ENCODE data around the gene FBXO24. TPM values are rescaled to one million over a fixed set of nuclear protein-coding genes. Genes with fewer than 3 reads are reported as not detected.

Gene FBXO24
- total and polyA plus RNA-seq, 11 donors: 0.11 to 0.75 (median 0.31) TPM; not detected in 4

GRCh38 chr7:100577103-100577502 lies 9.0 kb upstream of the FBXO24 start:
- intact Hi-C loops (cut with DNase I): no loop called here
- DNase-seq (peak in 2 of 5 donors; percentile 18 to 54), ATAC-seq (no peak)
- Histone ChIP-seq H3K9me3 (no peaks in the 10 kb centered on the region), H3K4me3 (no peak overlapping the region), H3K36me3 (peaks cover 5 to 85% (median 79%) of the 10 kb centered on the region in 9 donors), H3K27me3 (no peaks in the 10 kb centered on the region), H3K27ac (no peak overlapping the region), H3K4me1 (peaks cover 0 to 3% (median 0%) of the 10 kb centered on the region in 12 donors)
- 93 to 95% (median 93%) methylated on average over 15 to 24 of the region's 24 CpGs for WGBS, 4 donors
- TF ChIP-seq POLR2A (IDR thresholded peaks at IDR 0.05) (no peak), CTCF (IDR thresholded peaks at IDR 0.05) (no peak)

- Histone ChIP-seq H3K36me3 (peaks cover 5 to 89% (median 82%) of the 10 kb centered on the region in 9 donors), H3K27me3 (no peaks in the 10 kb centered on the region), H3K4me1 (peaks cover 0 to 7% (median 3%) of the 10 kb centered on the region in 12 donors), H3K27ac (no peak overlapping the region), H3K4me3 (no peak overlapping the region), H3K9me3 (no peaks in the 10 kb centered on the region)
- DNase-seq (peak in 3 of 5 donors; percentile 18 to 48 (median 26)), ATAC-seq (no peak)
- intact Hi-C loops (cut with DNase I): no loop called here
- no peak for TF ChIP-seq POLR2A (IDR thresholded peaks at IDR 0.05)
- 86 to 92% (median 91%) methylated on average over 12 to 14 of the region's 14 CpGs for WGBS, 4 donors
Measured at GRCh38 chr7:100577507-100577906, 8.6 kb upstream of the FBXO24 start.

GRCh38 chr7:100578246-100579183 lies 7.6 kb upstream of the FBXO24 start:
- ATAC-seq: no peak
- WGBS, 4 donors: 93 to 96% (median 94%) methylated on average over 26 to 28 of the region's 28 CpGs
- intact Hi-C loops (cut with DNase I): no loop called here
- no peak for TF ChIP-seq CTCF (IDR thresholded peaks at IDR 0.05)
- no peak for TF ChIP-seq POLR2A (IDR thresholded peaks at IDR 0.05)
- H3K36me3 ChIP-seq: peaks cover 5 to 91% (median 84%) of the 10 kb centered on the region in 9 donors
- no peak overlapping the region for H3K27ac ChIP-seq
- H3K9me3 ChIP-seq: no peaks in the 10 kb centered on the region
- H3K4me1 ChIP-seq: peaks cover 0 to 17% (median 13%) of the 10 kb centered on the region in 12 donors
- no peaks in the 10 kb centered on the region for H3K27me3 ChIP-seq
- DNase-seq: peak in 2 of 5 donors; percentile 12 to 54
- no peak overlapping the region for H3K4me3 ChIP-seq

- intact Hi-C loops (cut with DNase I): loop anchor here in 3 of 10 donors (5.0 to 10.0 kb wide), 2 partner anchors 94 to 97 kb away; partner anchors contain the start of gene GNB2 (in 2 of the 3)
- peaks cover 5 to 73% (median 64%) of the 10 kb centered on the region in 9 donors for H3K36me3 ChIP-seq
- no peak overlapping the region for H3K4me3 ChIP-seq
- H3K9me3 ChIP-seq: no peaks in the 10 kb centered on the region
- H3K27me3 ChIP-seq: no peaks in the 10 kb centered on the region
- H3K27ac ChIP-seq: no peak overlapping the region
- 82 to 89% (median 86%) methylated on average over 9 to 11 of the region's 11 CpGs for WGBS, 4 donors
- TF ChIP-seq CTCF (IDR thresholded peaks at IDR 0.05) (no peak), POLR2A (IDR thresholded peaks at IDR 0.05) (no peak)
- H3K4me1 ChIP-seq: peaks cover 6 to 36% (median 32%) of the 10 kb centered on the region in 12 donors
- DNase-seq: peak in 1 of 5 donors; percentile 46
- ATAC-seq: no peak
Measured at GRCh38 chr7:100580466-100581283, 5.5 kb upstream of the FBXO24 start.

Data from heart left ventricle (tissue), 16 donors.